Measurements from ENCODE around the gene IZUMO4. TPM values are rescaled to one million over a fixed set of nuclear protein-coding genes. Genes with fewer than 3 reads are reported as not detected.

The IZUMO4 gene, protein sequence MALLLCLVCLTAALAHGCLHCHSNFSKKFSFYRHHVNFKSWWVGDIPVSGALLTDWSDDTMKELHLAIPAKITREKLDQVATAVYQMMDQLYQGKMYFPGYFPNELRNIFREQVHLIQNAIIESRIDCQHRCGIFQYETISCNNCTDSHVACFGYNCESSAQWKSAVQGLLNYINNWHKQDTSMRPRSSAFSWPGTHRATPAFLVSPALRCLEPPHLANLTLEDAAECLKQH
- polyA plus RNA-seq: 39.3 and 45.8 TPM in 2 replicates
- polyA minus RNA-seq: 3.4 and 4.9 TPM in 2 replicates

DNA sequence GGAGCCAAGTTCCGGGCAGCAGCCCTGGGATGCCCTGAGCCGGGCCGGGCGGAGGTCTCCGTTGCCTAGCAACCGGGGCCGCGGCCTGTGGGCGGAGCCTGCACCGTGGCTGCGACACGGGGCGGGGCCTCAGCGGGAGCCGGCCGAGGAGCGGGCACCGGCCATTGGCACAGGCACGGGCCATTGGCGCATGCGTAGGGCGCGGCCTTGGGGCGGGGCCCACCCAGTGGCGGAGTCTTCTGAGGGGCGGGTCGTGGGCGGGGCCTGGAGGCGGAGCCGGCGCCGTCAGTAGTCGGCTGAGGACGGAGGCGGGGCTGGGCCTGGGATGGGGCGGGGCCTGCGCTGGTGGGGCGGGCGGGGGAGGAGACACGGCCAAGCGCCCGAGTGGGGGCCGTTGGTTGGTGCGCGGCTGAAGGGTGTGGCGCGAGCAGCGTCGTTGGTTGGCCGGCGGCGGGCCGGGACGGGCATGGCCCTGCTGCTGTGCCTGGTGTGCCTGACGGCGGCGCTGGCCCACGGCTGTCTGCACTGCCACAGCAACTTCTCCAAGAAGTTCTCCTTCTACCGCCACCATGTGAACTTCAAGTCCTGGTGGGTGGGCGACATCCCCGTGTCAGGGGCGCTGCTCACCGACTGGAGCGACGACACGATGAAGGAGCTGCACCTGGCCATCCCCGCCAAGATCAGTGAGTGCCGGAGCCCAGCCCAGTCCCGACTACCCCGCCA, at the start of gene IZUMO4:
Gene IZUMO4, plus strand, starts transcription at position 436 of the 723 bp plus-strand sequence. Its CDS starts 31 bp downstream, at position 467.
- H3K36me3 ChIP-seq (ENCODE audit: insufficient read depth, low read length): no peaks in the 10 kb centered on the region
- H3K4me2 ChIP-seq (ENCODE audit: low read length): no peak within 1 kb of the TSS
- no peaks in the 10 kb centered on the region for H3K9me3 ChIP-seq (ENCODE audit: low read length)
- H4K20me1 ChIP-seq (ENCODE audit: insufficient read depth): no peaks in the 10 kb centered on the region
- peak within 1 kb of the TSS; percentile 75 for H3K9ac ChIP-seq (ENCODE audit: low read length)
- H3F3A ChIP-seq (ENCODE audit: insufficient read depth, low read length, poor library complexity, severe bottlenecking): no peaks in the 10 kb centered on the region
- H3K4me3 ChIP-seq (ENCODE audit: low read length): peak within 1 kb of the TSS; percentile 78
- H3K9me2 ChIP-seq (ENCODE audit: insufficient read depth, low read length): no peaks in the 10 kb centered on the region
- peaks cover 16% of the 10 kb centered on the region for H3K79me2 ChIP-seq (replicated peaks; ENCODE audit: insufficient read depth, low read length)
- TF ChIP-seq, protein P1, sequence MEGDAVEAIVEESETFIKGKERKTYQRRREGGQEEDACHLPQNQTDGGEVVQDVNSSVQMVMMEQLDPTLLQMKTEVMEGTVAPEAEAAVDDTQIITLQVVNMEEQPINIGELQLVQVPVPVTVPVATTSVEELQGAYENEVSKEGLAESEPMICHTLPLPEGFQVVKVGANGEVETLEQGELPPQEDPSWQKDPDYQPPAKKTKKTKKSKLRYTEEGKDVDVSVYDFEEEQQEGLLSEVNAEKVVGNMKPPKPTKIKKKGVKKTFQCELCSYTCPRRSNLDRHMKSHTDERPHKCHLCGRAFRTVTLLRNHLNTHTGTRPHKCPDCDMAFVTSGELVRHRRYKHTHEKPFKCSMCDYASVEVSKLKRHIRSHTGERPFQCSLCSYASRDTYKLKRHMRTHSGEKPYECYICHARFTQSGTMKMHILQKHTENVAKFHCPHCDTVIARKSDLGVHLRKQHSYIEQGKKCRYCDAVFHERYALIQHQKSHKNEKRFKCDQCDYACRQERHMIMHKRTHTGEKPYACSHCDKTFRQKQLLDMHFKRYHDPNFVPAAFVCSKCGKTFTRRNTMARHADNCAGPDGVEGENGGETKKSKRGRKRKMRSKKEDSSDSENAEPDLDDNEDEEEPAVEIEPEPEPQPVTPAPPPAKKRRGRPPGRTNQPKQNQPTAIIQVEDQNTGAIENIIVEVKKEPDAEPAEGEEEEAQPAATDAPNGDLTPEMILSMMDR (IDR thresholded peaks at IDR 0.05; ENCODE audit: poor library complexity, severe bottlenecking): peak; percentile 59
- TF ChIP-seq POLR2AphosphoS5 (IDR thresholded peaks at IDR 0.05) (peak; percentile 6), EP300 (conservative IDR thresholded peaks at IDR 0.05; ENCODE audit: poor library complexity, severe bottlenecking) (no peak), MXI1 (conservative IDR thresholded peaks at IDR 0.05; ENCODE audit: poor library complexity, severe bottlenecking) (peak; percentile 69), TAF1 (IDR thresholded peaks at IDR 0.05; ENCODE audit: low read depth) (no peak), SMC3 (conservative IDR thresholded peaks at IDR 0.05; ENCODE audit: poor library complexity) (peak; percentile 26), EZH2 (IDR thresholded peaks at IDR 0.05; ENCODE audit: borderline replicate concordance, insufficient read depth, low read length, poor library complexity, severe bottlenecking) (no peak), RAD21 (conservative IDR thresholded peaks at IDR 0.05) (peak; percentile 37)
- TF ChIP-seq, protein P2, sequence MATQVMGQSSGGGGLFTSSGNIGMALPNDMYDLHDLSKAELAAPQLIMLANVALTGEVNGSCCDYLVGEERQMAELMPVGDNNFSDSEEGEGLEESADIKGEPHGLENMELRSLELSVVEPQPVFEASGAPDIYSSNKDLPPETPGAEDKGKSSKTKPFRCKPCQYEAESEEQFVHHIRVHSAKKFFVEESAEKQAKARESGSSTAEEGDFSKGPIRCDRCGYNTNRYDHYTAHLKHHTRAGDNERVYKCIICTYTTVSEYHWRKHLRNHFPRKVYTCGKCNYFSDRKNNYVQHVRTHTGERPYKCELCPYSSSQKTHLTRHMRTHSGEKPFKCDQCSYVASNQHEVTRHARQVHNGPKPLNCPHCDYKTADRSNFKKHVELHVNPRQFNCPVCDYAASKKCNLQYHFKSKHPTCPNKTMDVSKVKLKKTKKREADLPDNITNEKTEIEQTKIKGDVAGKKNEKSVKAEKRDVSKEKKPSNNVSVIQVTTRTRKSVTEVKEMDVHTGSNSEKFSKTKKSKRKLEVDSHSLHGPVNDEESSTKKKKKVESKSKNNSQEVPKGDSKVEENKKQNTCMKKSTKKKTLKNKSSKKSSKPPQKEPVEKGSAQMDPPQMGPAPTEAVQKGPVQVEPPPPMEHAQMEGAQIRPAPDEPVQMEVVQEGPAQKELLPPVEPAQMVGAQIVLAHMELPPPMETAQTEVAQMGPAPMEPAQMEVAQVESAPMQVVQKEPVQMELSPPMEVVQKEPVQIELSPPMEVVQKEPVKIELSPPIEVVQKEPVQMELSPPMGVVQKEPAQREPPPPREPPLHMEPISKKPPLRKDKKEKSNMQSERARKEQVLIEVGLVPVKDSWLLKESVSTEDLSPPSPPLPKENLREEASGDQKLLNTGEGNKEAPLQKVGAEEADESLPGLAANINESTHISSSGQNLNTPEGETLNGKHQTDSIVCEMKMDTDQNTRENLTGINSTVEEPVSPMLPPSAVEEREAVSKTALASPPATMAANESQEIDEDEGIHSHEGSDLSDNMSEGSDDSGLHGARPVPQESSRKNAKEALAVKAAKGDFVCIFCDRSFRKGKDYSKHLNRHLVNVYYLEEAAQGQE (IDR thresholded peaks at IDR 0.05; ENCODE audit: borderline replicate concordance): no peak
- peak within 1 kb of the TSS; percentile 56 for H2AFZ ChIP-seq (ENCODE audit: low read depth, low read length)
- H3K27me3 ChIP-seq (ENCODE audit: insufficient read depth, low read depth, low read length): no peaks in the 10 kb centered on the region
- H3K27ac ChIP-seq (ENCODE audit: low read length): peak within 1 kb of the TSS; percentile 68

DNA sequence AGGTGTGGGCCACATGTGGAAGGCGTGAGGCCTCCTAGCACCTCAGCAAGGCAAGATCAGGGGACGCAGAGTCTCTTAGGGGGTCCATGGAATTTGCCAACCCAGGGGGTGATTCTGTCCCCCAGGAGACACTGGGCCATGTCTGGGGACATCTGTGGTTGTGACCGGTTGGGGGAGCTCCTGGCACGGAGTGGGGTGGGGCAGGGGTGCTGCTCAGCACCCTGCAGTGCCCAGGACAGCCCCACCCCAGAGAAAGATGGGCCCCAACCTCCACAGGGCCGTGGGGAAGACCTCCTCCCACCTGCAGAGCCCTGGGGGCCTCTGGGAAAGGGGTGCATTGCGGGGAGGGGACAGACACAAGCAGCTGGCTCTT, 49.7 kb upstream of the IZUMO4 start:
- TF ChIP-seq, protein P2 (IDR thresholded peaks at IDR 0.05; ENCODE audit: borderline replicate concordance): no peak
- TF ChIP-seq EP300 (conservative IDR thresholded peaks at IDR 0.05; ENCODE audit: poor library complexity, severe bottlenecking): no peak
- no peak for TF ChIP-seq POLR2AphosphoS5 (IDR thresholded peaks at IDR 0.05)
- TF ChIP-seq RAD21 (conservative IDR thresholded peaks at IDR 0.05): no peak
- no peak for TF ChIP-seq MXI1 (conservative IDR thresholded peaks at IDR 0.05; ENCODE audit: poor library complexity, severe bottlenecking)
- no peak overlapping the region for H3K4me3 ChIP-seq (ENCODE audit: low read length)
- H3K9ac ChIP-seq (ENCODE audit: low read length): no peak overlapping the region

More for the DNA sequence above, 49.7 kb upstream of the IZUMO4 start:
- Histone ChIP-seq H2AFZ (ENCODE audit: low read depth, low read length) (no peak overlapping the region), H3K27ac (ENCODE audit: low read length) (no peak overlapping the region), H3K79me2 (replicated peaks; ENCODE audit: insufficient read depth, low read length) (peaks cover 29% of the 10 kb centered on the region), H3K27me3 (ENCODE audit: insufficient read depth, low read depth, low read length) (no peaks in the 10 kb centered on the region), H3K36me3 (ENCODE audit: insufficient read depth, low read length) (no peaks in the 10 kb centered on the region), H4K20me1 (ENCODE audit: insufficient read depth) (peaks cover 6% of the 10 kb centered on the region), H3K4me2 (ENCODE audit: low read length) (no peak overlapping the region), H3F3A (ENCODE audit: insufficient read depth, low read length, poor library complexity, severe bottlenecking) (no peaks in the 10 kb centered on the region), H3K9me2 (ENCODE audit: insufficient read depth, low read length) (no peaks in the 10 kb centered on the region), H3K9me3 (ENCODE audit: low read length) (no peaks in the 10 kb centered on the region)
